HepG2 (cell line): Measurements from ENCODE around the gene CNTD1. TPM values are rescaled to one million over a fixed set of nuclear protein-coding genes. Genes with fewer than 3 reads are reported as not detected.

Experiments
- ATF7-NPFF ChIP-seq: sonication (generic); formaldehyde crosslinking; IDR thresholded peaks from 2 replicates; pipeline ENCODE4 v1.8.1; 2023; ENCODE audit warnings: mild to moderate bottlenecking, low read depth, missing genetic modification reagents, moderate library complexity
- CENPBD1 ChIP-seq: sonication (generic); formaldehyde crosslinking; IDR thresholded peaks from 2 replicates; pipeline ENCODE4 v1.8.0; 2022; ENCODE audit warnings: missing genetic modification reagents, low read depth, mild to moderate bottlenecking, borderline replicate concordance
- CHCHD3 ChIP-seq: sonication (generic); formaldehyde crosslinking; IDR thresholded peaks from 2 replicates; pipeline ENCODE4 v1.8.0; 2022; ENCODE audit warnings: mild to moderate bottlenecking, missing genetic modification reagents, moderate library complexity
- CREB3 ChIP-seq: sonication (generic); formaldehyde crosslinking; IDR thresholded peaks from 2 replicates; pipeline ENCODE4 v1.5.0; 2020; ENCODE audit warnings: missing genetic modification reagents
- DNMT1 ChIP-seq: sonication (generic); formaldehyde crosslinking; IDR thresholded peaks from 2 replicates; pipeline ENCODE4 v1.5.1; 2020; ENCODE audit warnings: mild to moderate bottlenecking, missing genetic modification reagents
- HBP1 ChIP-seq: IDR thresholded peaks from 2 replicates; pipeline ENCODE4 v1.6.1; 2016; ENCODE audit warnings: low read depth, control low read depth
- HNRNPLL ChIP-seq: fragments of 200-400 bp; formaldehyde crosslinking; IDR thresholded peaks from 2 replicates; pipeline ENCODE4 v1.6.1; 2017; ENCODE audit warnings: mild to moderate bottlenecking, low read depth, low read length; ENCODE audit not compliant: poor library complexity, severe bottlenecking
- IRF9 ChIP-seq: sonication (generic); formaldehyde crosslinking; IDR thresholded peaks from 2 replicates; pipeline ENCODE4 v1.8.0; 2022; ENCODE audit warnings: missing genetic modification reagents, mild to moderate bottlenecking, borderline replicate concordance
- JARID2 ChIP-seq: sonication (generic); formaldehyde crosslinking; IDR thresholded peaks from 2 replicates; pipeline ENCODE4 v1.8.1; 2023; ENCODE audit warnings: missing genetic modification reagents, inconsistent platforms; ENCODE audit not compliant: insufficient replicate concordance
- NONO ChIP-seq, 2 experiments: fragments of 450-650 bp in 1 of 2; sonication (generic) in 1 of 2; formaldehyde crosslinking in 1 of 2; IDR thresholded peaks in 1 of 2; conservative IDR thresholded peaks in 1 of 2; 2 replicates each; pipeline versions ENCODE4 v1.6.1 to v1.8.0; 2017 to 2022; ENCODE audit warnings: mild to moderate bottlenecking in 1 of 2, missing genetic modification reagents in 1 of 2, moderate library complexity in 1 of 2
- THRA ChIP-seq: sonication (generic); formaldehyde crosslinking; IDR thresholded peaks from 2 replicates; pipeline ENCODE4 v1.4.0; 2020; ENCODE audit warnings: missing genetic modification reagents, borderline replicate concordance
- ZBTB14 ChIP-seq: sonication (generic); formaldehyde crosslinking; IDR thresholded peaks from 2 replicates; pipeline ENCODE4 v1.4.0; 2020; ENCODE audit warnings: missing genetic modification reagents
- ZBTB20 ChIP-seq: sonication (generic); formaldehyde crosslinking; IDR thresholded peaks from 2 replicates; pipeline ENCODE4 v1.8.1; 2023; ENCODE audit warnings: missing genetic modification reagents, low read depth, mild to moderate bottlenecking, borderline replicate concordance
- ZNF124 ChIP-seq: sonication (generic); formaldehyde crosslinking; IDR thresholded peaks from 2 replicates; pipeline ENCODE4 v1.4.0; 2020; ENCODE audit warnings: missing genetic modification reagents
- ZNF280B ChIP-seq: sonication (generic); formaldehyde crosslinking; IDR thresholded peaks from 2 replicates; pipeline ENCODE4 v1.5.0; 2020; ENCODE audit warnings: missing genetic modification reagents, mild to moderate bottlenecking, borderline replicate concordance
- ZNF446 ChIP-seq: sonication (generic); formaldehyde crosslinking; IDR thresholded peaks from 2 replicates; pipeline ENCODE4 v1.5.0; 2020; ENCODE audit warnings: mild to moderate bottlenecking, missing genetic modification reagents
- ZNF543 ChIP-seq: sonication (generic); formaldehyde crosslinking; IDR thresholded peaks from 2 replicates; pipeline ENCODE4 v1.4.0; 2020; ENCODE audit warnings: mild to moderate bottlenecking, missing genetic modification reagents
- ZNF761 ChIP-seq: sonication (generic); formaldehyde crosslinking; conservative IDR thresholded peaks from 2 replicates; pipeline ENCODE4 v1.4.0; 2020; ENCODE audit warnings: mild to moderate bottlenecking, missing genetic modification reagents
- polyA plus RNA-seq, 8 experiments: library from polyadenylated mRNA; depleted of rRNA in 3 of 8; stranded (reverse) in 7 of 8; unstranded in 1 of 8; fragments of >200 nt; fragmentation: Illumina TruSeq in 4 of 8; extraction: Trizol in 4 of 8; gene quantifications; 2 replicates each; pipeline versions ENCODE4 v1.2.1 to v1.2.3, GENCODE V29; 2011 to 2016; ENCODE audit warnings: low read depth in 4 of 8, missing spikeins in 1 of 8, mixed read lengths in 1 of 8; ENCODE audit not compliant: insufficient read depth in 1 of 8
- total RNA-seq, 5 experiments: library from RNA; depleted of rRNA; stranded (reverse); fragments of >200 nt; fragmentation: Illumina TruSeq; extraction: Trizol; gene quantifications; 2 replicates each; pipeline ENCODE4 v1.2.3, GENCODE V29; 2016; ENCODE audit warnings: low read depth in 1 of 5

The CNTD1 gene
- total and polyA plus RNA-seq, 2 of the 13 experiments (the other 11 are each of a cell fraction or from before 2014, with no cell fraction given): 0.11 to 0.15 TPM

- TF ChIP-seq ZNF280B (peak; percentile 83), HNRNPLL (peak; percentile 2), IRF9 (CRISPR knock-in tag) (0 out of 2 replicates have a peak, but pooled peaks have one; percentile 48), ZBTB14 (CRISPR knock-in tag) (no peak; the same call in 1 of the 2 replicates), CENPBD1 (CRISPR knock-in tag) (0 out of 2 replicates have a peak, but pooled peaks have one; percentile 21), ZBTB20 (CRISPR knock-in tag) (peak; percentile 21; the same call in 1 of the 2 replicates), ZNF761 (CRISPR knock-in tag) (no peak; the same call in 1 of the 2 replicates), NONO (IDR thresholded peaks at IDR 0.05) (no peak), NONO (CRISPR knock-in tag; conservative IDR thresholded peaks at IDR 0.05) (peak; percentile 5; the same call in 1 of the 2 replicates), HBP1 (CRISPR knock-in tag) (0 out of 2 replicates have a peak, but pooled peaks have one; percentile 26), ZNF543 (CRISPR knock-in tag) (0 out of 2 replicates have a peak, but pooled peaks have one; percentile 13), DNMT1 (no peak; the same call in 1 of the 2 replicates), ZNF124 (CRISPR knock-in tag) (no peak), CHCHD3 (CRISPR knock-in tag) (0 out of 2 replicates have a peak, but pooled peaks have one; percentile 13), CREB3 (CRISPR knock-in tag) (0 out of 2 replicates have a peak, but pooled peaks have one; percentile 16), ZNF446 (CRISPR knock-in tag) (peak; percentile 66; the same call in 1 of the 2 replicates), THRA (CRISPR knock-in tag) (peak; percentile 26; the same call in 1 of the 2 replicates), JARID2 (CRISPR knock-in tag) (no peak), ATF7-NPFF (CRISPR knock-in tag) (peak; percentile 69)
Measured at GRCh38 chr17:42780851-42781638, 17.6 kb upstream of the CNTD1 start (continued).
